ENCODE measurements around the gene RIMBP2. TPM values are rescaled to one million over a fixed set of nuclear protein-coding genes. Genes with fewer than 3 reads are reported as not detected.

Gene RIMBP2
- total and polyA plus RNA-seq, 11 donors: 2.1 TPM; not detected in 10

GRCh38 chr12:130413909-130414308, 302.2 kb downstream of the RIMBP2 start:
- no peak overlapping the region for H3K27ac ChIP-seq
- 87 to 95% (median 88%) methylated on average over 15 to 18 of the region's 18 CpGs for WGBS, 4 donors
- H3K9me3 ChIP-seq: no peaks in the 10 kb centered on the region
- H3K36me3 ChIP-seq: no peaks in the 10 kb centered on the region
- no peak for ATAC-seq
- TF ChIP-seq, protein P1, sequence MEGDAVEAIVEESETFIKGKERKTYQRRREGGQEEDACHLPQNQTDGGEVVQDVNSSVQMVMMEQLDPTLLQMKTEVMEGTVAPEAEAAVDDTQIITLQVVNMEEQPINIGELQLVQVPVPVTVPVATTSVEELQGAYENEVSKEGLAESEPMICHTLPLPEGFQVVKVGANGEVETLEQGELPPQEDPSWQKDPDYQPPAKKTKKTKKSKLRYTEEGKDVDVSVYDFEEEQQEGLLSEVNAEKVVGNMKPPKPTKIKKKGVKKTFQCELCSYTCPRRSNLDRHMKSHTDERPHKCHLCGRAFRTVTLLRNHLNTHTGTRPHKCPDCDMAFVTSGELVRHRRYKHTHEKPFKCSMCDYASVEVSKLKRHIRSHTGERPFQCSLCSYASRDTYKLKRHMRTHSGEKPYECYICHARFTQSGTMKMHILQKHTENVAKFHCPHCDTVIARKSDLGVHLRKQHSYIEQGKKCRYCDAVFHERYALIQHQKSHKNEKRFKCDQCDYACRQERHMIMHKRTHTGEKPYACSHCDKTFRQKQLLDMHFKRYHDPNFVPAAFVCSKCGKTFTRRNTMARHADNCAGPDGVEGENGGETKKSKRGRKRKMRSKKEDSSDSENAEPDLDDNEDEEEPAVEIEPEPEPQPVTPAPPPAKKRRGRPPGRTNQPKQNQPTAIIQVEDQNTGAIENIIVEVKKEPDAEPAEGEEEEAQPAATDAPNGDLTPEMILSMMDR (IDR thresholded peaks at IDR 0.05): no peak
- TF ChIP-seq POLR2A (IDR thresholded peaks at IDR 0.05): no peak
- peaks cover 0 to 41% (median 0%) of the 10 kb centered on the region in 9 donors for H3K27me3 ChIP-seq
- H3K4me3 ChIP-seq: no peak overlapping the region
- DNase-seq: no peak
- no peaks in the 10 kb centered on the region for H3K4me1 ChIP-seq
- intact Hi-C loops (cut with DNase I): no loop called here

GRCh38 chr12:130412384-130412783, 303.7 kb downstream of the RIMBP2 start:
- Histone ChIP-seq H3K4me3 (no peak overlapping the region), H3K9me3 (no peaks in the 10 kb centered on the region), H3K27ac (no peak overlapping the region), H3K27me3 (peaks cover 0 to 39% (median 0%) of the 10 kb centered on the region in 9 donors), H3K36me3 (no peaks in the 10 kb centered on the region), H3K4me1 (no peaks in the 10 kb centered on the region)
- DNase-seq (no peak), ATAC-seq (no peak)
- TF ChIP-seq, protein P1 (IDR thresholded peaks at IDR 0.05): no peak
- TF ChIP-seq POLR2A (IDR thresholded peaks at IDR 0.05): no peak
- 75 to 93% (median 89%) methylated on average over 8 of the region's 8 CpGs for WGBS, 4 donors
- intact Hi-C loops (cut with DNase I): no loop called here

DNA sequence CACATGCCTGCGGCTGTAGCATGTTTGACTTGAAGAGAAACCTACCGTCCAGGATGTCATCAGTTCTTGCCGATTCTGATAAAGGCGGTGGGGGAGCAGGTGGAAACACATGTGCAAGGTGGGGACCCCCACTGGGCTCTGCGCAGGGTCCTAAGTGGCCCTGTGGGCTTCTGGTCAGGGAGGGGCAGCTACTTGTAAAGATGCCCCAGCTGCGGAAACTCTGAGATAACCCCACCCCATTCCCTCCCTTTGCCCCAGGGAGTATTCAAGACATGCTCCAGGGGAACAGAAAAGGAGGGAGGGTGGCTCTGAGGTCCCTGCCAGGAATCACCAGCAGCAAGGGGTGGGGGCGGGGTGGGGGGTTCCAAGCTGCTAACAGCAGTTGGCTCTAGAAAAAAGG, 310.8 kb downstream of the RIMBP2 start:
- Histone ChIP-seq H3K9me3 (no peaks in the 10 kb centered on the region), H3K36me3 (no peaks in the 10 kb centered on the region), H3K4me1 (no peaks in the 10 kb centered on the region), H3K27ac (no peak overlapping the region), H3K4me3 (no peak overlapping the region), H3K27me3 (peaks cover 0 to 40% (median 2%) of the 10 kb centered on the region in 9 donors)
- intact Hi-C loops (cut with DNase I): loop anchor here in 2 of 10 donors (10.0 kb wide), 2 partner anchors 339 to 409 kb away; no protein-coding TSS in a partner anchor
- TF ChIP-seq, protein P1 (IDR thresholded peaks at IDR 0.05): no peak
- TF ChIP-seq POLR2A (IDR thresholded peaks at IDR 0.05): no peak
- ATAC-seq: no peak
- no peak for DNase-seq
- WGBS, 4 donors: 21 to 28% (median 25%) methylated on average over 7 of the region's 7 CpGs

GRCh38 chr12:130401703-130402102, 314.4 kb downstream of the RIMBP2 start:
- H3K36me3 ChIP-seq: no peaks in the 10 kb centered on the region
- WGBS, 4 donors: 62 to 69% (median 65%) methylated on average over 6 of the region's 6 CpGs
- H3K27ac ChIP-seq: no peak overlapping the region
- TF ChIP-seq, protein P1 (IDR thresholded peaks at IDR 0.05): peak in 8 of 12 donors; percentile 7 to 52 (median 44)
- no peak for TF ChIP-seq POLR2A (IDR thresholded peaks at IDR 0.05)
- ATAC-seq: peak in 3 of 4 donors; percentile 18 to 66 (median 49)
- H3K4me3 ChIP-seq: no peak overlapping the region
- intact Hi-C loops (cut with DNase I): loop anchor here (2.0 to 10.0 kb wide), 5 partner anchors 343 to 416 kb away; no protein-coding TSS in a partner anchor
- H3K4me1 ChIP-seq: no peaks in the 10 kb centered on the region
- peaks cover 0 to 34% (median 2%) of the 10 kb centered on the region in 9 donors for H3K27me3 ChIP-seq
- no peaks in the 10 kb centered on the region for H3K9me3 ChIP-seq
- DNase-seq: no peak
